ENCODE data around the gene PEBP1.

Gene PEBP1

DNA sequence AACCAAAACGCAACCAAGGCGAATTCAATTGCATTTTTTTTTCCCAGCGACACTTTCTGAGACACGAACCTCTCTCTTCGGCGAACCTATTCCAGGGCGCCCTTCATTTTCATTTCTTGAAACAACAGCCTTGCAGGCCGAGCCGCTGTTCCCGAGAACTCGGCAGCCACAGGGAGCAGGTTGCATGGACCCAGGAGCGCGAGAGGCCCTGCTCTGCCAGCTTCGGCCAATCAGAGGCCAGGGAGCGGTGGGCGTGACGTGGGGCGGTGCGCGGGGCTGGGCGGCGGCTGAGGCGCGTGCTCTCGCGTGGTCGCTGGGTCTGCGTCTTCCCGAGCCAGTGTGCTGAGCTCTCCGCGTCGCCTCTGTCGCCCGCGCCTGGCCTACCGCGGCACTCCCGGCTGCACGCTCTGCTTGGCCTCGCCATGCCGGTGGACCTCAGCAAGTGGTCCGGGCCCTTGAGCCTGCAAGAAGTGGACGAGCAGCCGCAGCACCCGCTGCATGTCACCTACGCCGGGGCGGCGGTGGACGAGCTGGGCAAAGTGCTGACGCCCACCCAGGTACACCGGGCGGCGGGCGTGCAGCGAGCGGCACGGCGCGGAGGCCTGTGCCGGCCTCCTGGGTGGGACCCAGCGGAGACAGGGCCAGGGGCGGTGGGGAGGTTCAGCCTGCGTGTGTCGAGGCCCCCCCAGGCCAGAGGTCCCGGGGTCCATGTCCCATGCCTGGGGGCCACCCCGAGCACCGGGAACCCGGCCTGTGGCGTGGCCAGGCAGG is at the start of gene PEBP1:
TSS of gene PEBP1 (plus strand) at position 337 of the 771 bp plus-strand sequence. CDS start at position 423, 86 bp downstream.
- TF ChIP-seq, protein P1, sequence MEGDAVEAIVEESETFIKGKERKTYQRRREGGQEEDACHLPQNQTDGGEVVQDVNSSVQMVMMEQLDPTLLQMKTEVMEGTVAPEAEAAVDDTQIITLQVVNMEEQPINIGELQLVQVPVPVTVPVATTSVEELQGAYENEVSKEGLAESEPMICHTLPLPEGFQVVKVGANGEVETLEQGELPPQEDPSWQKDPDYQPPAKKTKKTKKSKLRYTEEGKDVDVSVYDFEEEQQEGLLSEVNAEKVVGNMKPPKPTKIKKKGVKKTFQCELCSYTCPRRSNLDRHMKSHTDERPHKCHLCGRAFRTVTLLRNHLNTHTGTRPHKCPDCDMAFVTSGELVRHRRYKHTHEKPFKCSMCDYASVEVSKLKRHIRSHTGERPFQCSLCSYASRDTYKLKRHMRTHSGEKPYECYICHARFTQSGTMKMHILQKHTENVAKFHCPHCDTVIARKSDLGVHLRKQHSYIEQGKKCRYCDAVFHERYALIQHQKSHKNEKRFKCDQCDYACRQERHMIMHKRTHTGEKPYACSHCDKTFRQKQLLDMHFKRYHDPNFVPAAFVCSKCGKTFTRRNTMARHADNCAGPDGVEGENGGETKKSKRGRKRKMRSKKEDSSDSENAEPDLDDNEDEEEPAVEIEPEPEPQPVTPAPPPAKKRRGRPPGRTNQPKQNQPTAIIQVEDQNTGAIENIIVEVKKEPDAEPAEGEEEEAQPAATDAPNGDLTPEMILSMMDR (conservative IDR thresholded peaks at IDR 0.05) = 0 out of 2 replicates have a peak, but pooled peaks have one; percentile 0

DNA sequence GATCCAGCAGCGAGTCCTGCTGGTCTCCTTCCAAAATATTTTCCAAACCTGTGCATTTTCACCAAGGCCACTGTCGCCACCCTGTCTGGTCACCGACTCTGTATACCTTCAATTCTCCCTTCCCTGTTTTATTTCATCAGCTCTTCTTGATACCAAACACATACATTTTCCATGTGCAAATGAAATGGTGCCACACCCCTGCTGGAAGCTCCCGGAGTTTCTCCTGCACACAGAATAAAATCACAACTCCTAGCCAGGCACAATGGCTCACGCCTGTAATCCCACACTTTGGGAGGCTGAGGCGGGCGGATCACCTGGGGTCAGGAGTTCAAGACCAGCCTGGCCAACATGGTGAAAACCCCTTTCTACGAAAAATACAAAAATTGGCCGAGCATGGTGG is 46.1 kb upstream of the PEBP1 start:
- TF ChIP-seq, protein P1 (conservative IDR thresholded peaks at IDR 0.05) = no peak
- no peak overlapping the region for H3K27ac ChIP-seq

More for the DNA sequence above, at the start of gene PEBP1:
- peak within 1 kb of the TSS; percentile 97 for H3K27ac ChIP-seq

DNA sequence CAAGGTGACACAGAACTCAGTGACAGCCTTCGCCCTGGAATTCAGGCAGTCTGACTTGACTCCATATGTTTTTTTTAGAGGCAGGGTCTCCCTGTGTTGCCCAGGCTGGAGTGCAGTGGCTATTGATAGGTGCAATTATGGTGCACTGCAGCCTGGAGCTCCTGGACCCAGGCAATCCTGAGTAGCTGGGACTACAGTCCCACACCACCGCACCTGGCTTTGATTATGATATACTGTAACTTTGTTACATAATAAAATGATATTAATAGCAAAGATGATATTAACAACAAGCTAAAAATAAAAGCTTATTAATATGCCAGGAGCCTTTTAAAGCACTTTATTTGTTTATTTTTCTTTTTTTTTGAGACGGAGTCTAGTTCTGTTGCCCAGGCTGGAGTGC is 41.9 kb upstream of the PEBP1 start:
- TF ChIP-seq, protein P1 (conservative IDR thresholded peaks at IDR 0.05) = no peak

DNA sequence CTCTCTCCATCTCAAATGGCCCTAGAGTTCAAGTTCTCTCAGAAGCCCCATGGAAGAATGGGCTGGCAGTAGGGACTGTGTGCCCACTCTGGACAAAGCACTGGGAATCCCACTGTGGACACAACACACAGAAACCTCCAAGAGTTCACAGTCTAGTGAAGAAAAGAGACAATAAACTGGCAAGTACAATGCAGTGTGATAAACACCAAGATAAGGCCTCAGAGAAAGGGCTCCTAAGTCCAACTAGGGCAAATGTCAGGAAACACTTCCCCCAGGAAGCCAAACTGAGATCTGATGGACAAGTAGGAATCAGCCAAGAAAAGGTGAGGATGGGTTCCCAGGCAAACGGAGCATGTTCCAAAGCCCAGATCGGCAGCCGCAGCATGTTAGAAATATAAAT is 37.5 kb upstream of the PEBP1 start:
- TF ChIP-seq, protein P1 (conservative IDR thresholded peaks at IDR 0.05) = no peak
- peak overlapping the region; percentile 52 for H3K27ac ChIP-seq

More for the DNA sequence above, 41.9 kb upstream of the PEBP1 start:
- H3K27ac ChIP-seq = no peak overlapping the region

DNA sequence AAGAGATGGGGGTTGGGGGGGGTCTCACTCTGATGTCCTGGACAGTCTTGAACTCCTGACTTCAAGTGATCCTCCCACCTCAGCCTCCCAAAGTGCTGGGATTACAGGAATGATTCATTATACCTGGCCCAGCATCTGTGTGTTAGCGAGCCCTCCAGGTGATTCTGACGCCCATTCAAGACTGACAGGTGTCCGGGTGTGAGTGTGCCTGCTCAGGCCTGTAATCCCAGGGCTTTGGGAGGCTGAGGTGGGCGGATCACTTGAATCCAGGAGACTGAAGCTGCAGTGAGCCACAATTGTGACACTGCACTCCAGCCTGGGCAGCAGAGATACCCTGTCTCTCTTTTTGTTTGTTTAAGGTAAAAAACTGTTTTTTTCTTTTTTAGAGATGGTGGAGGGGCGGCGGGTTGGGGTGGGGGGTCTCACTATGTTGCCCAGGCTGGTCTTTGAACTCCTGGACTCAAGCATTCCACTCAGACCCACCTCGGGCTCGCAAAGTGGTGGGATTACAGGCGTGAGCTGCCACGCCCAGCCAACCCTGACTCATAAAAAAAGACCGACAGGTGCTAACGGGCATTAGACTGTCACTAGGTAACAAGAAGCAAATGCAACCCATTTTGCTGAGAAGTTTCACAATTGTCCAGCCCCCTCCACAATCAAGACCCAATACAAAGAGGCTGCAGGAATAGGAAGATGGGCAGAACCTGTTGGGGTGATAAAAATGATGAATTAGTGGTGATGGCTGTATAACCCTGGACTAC is 36.8 kb upstream of the PEBP1 start:
- TF ChIP-seq, protein P1 (conservative IDR thresholded peaks at IDR 0.05) = no peak
- peak overlapping the region; percentile 52 for H3K27ac ChIP-seq

DNA sequence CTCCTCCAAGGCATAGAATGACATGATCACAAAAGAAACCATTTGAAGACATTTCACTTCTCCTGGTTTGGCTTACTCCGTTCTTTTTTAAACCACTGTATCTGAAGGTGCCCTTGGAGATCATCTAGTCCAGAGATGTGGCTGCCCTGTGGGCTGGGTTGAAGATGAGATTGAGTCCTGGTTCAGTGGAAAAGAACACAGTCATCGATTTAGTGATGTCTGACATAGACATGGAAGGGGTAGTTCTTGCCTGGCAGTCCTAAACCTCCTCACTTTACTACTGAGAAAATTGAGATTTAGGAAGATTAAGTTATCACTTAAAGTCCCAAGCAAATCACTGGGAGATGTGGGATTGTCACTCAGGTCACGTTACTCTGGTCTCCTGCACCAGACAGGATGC is 34.9 kb upstream of the PEBP1 start:
- TF ChIP-seq, protein P1 (conservative IDR thresholded peaks at IDR 0.05) = no peak
- H3K27ac ChIP-seq = no peak overlapping the region

DNA sequence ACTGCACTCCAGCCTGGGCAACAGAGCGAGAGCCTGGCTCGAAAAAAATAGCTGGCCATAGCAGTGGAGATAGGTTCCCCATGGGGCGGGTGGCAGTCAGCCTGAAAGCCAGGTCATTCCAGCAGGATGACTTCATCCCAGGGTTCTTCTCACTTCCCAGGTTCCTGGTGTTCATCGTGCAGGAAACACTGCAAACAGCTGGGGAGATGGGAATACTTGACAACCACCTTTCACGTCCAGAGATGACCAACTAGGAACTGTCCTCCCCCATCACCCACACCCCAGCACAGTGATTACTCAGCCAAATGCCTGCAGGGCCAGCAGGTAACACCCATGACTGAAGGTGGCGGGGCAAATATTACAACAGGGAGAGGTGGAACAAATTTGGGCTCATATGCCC is 33.9 kb upstream of the PEBP1 start:
- TF ChIP-seq, protein P1 (conservative IDR thresholded peaks at IDR 0.05) = no peak
- peak overlapping the region; percentile 96; the same call in 1 of the 2 replicates for H3K27ac ChIP-seq
